K562 (cell line): ENCODE measurements around the gene CACNA2D2. TPM values are rescaled to one million over a fixed set of nuclear protein-coding genes. Genes with fewer than 3 reads are reported as not detected.

ENCODE experiments used
- ELF1 ChIP-seq: fragments of 200-800 bp; sonication (Bioruptor generic); IDR thresholded peaks from 2 replicates; pipeline ENCODE4 v1.6.1; 2016; ENCODE audit warnings: missing genetic modification characterization, missing compliant biosample characterization
- ERF ChIP-seq: fragments of 450-650 bp; formaldehyde crosslinking; IDR thresholded peaks from 2 replicates; pipeline ENCODE4 v1.4.0; 2020; ENCODE audit warnings: mild to moderate bottlenecking, mixed read lengths
- FOXJ2 ChIP-seq: fragments of 200-800 bp; sonication (Bioruptor generic); IDR thresholded peaks from 2 replicates; pipeline ENCODE4 v1.6.1; 2016; ENCODE audit warnings: missing genetic modification characterization, missing compliant biosample characterization
- GABPB2 ChIP-seq: fragments of 250-450 bp; sonication (Bioruptor Pico); conservative IDR thresholded peaks from 2 replicates; pipeline ENCODE4 v1.5.1; 2021; ENCODE audit warnings: mild to moderate bottlenecking
- GTF2E2 ChIP-seq: fragments of 200-800 bp; sonication (Bioruptor generic); IDR thresholded peaks from 2 replicates; pipeline ENCODE4 v1.6.1; 2016; ENCODE audit warnings: missing genetic modification characterization, missing compliant biosample characterization
- KLF10 ChIP-seq: fragments of 250-450 bp; sonication (Bioruptor Pico); IDR thresholded peaks from 2 replicates; pipeline ENCODE4 v1.6.1; 2021; ENCODE audit warnings: matching md5 sums
- MBD2 ChIP-seq: sonication (generic); IDR thresholded peaks from 2 replicates; pipeline ENCODE4 v1.6.1; 2016; ENCODE audit warnings: low read depth, borderline replicate concordance
- MTA3 ChIP-seq: fragments of 450-650 bp; formaldehyde crosslinking; IDR thresholded peaks from 2 replicates; pipeline ENCODE4 v1.6.1; 2017; ENCODE audit warnings: mild to moderate bottlenecking, borderline replicate concordance
- NUFIP1 ChIP-seq: fragments of 450-650 bp; IDR thresholded peaks from 2 replicates; pipeline ENCODE4 v1.6.1; 2018; ENCODE audit not compliant: partially characterized antibody
- PML ChIP-seq: IDR thresholded peaks from 2 replicates; pipeline ENCODE4 v1.6.1; 2012; ENCODE audit warnings: low read length, inconsistent platforms
- POLR2AphosphoS5 ChIP-seq: IDR thresholded peaks from 2 replicates; pipeline ENCODE4 v1.6.1; 2011; ENCODE audit warnings: mild to moderate bottlenecking, low read depth, low read length, moderate library complexity; ENCODE audit not compliant: control insufficient read depth, insufficient read depth
- SRSF1 ChIP-seq: fragments of 200-400 bp; formaldehyde crosslinking; IDR thresholded peaks from 2 replicates; pipeline ENCODE4 v1.6.1; 2017; ENCODE audit warnings: mild to moderate bottlenecking, low read depth, low read length, moderate library complexity
- U2AF1 ChIP-seq: fragments of 200-400 bp; formaldehyde crosslinking; optimal IDR thresholded peaks from 2 replicates; pipeline ENCODE3; 2017; ENCODE audit warnings: mild to moderate bottlenecking, low read depth, low read length, moderate library complexity
- ZNF124 ChIP-seq: sonication (generic); formaldehyde crosslinking; IDR thresholded peaks from 2 replicates; pipeline ENCODE4 v1.8.1; 2022; ENCODE audit warnings: missing genetic modification reagents
- ZNF584 ChIP-seq: fragments of 200-800 bp; sonication (Bioruptor generic); IDR thresholded peaks from 2 replicates; pipeline ENCODE4 v1.6.1; 2016; ENCODE audit warnings: low read depth, mild to moderate bottlenecking, missing genetic modification characterization, missing compliant biosample characterization
- polyA plus RNA-seq, 8 experiments: library from polyadenylated mRNA; depleted of rRNA in 4 of 8; stranded (reverse) in 5 of 8; unstranded in 3 of 8; fragments of >200 nt; fragmentation: Nextera tagmentation in 2 of 8; fragmentation: Illumina TruSeq in 1 of 8; extraction: Ambion mirVana in 2 of 8; extraction: Trizol in 1 of 8; gene quantifications; 2 replicates each; pipeline versions ENCODE4 v1.2.1 to v1.2.3, GENCODE V29; 2011 to 2014; ENCODE audit warnings: inconsistent platforms in 1 of 8, missing spikeins in 1 of 8
- total RNA-seq, 7 experiments: library from RNA; depleted of rRNA in 6 of 7; stranded (reverse); fragments of >200 nt in 6 of 7; fragmentation: Illumina TruSeq in 2 of 7; extraction: Trizol in 2 of 7; gene quantifications; 2 replicates each; pipeline versions ENCODE4 v1.2.1 to v1.2.3, GENCODE V29; 2011 to 2021; ENCODE audit warnings: low replicate concordance in 1 of 7
- TF ChIP-seq, protein P1 (sequence below): fragments of 250-450 bp; sonication (Bioruptor Pico); IDR thresholded peaks from 2 replicates; pipeline ENCODE4 v1.4.0; 2020; ENCODE audit warnings: mild to moderate bottlenecking, moderate library complexity
- TF ChIP-seq, protein P2 (sequence below): sonication (generic); formaldehyde crosslinking; IDR thresholded peaks from 2 replicates; pipeline ENCODE4 v1.8.1; 2022; ENCODE audit warnings: missing genetic modification reagents
- TF ChIP-seq, protein P3 (sequence below): sonication (generic); formaldehyde crosslinking; IDR thresholded peaks from 2 replicates; pipeline ENCODE4 v1.9.0; 2022; ENCODE audit warnings: mild to moderate bottlenecking, missing genetic modification reagents
- TF ChIP-seq, protein P4 (sequence below): sonication (generic); formaldehyde crosslinking; IDR thresholded peaks from 2 replicates; pipeline ENCODE4 v1.8.0; 2023; ENCODE audit warnings: mild to moderate bottlenecking, missing genetic modification reagents
- TF ChIP-seq, protein P5 (sequence below): fragments of 450-650 bp; IDR thresholded peaks from 2 replicates; pipeline ENCODE4 v1.6.1; 2016; ENCODE audit warnings: borderline replicate concordance
- TF ChIP-seq, protein P6 (sequence below): fragments of 250-450 bp; sonication (Bioruptor Pico); IDR thresholded peaks from 2 replicates; pipeline ENCODE4 v1.8.0; 2021; ENCODE audit warnings: borderline replicate concordance, mild to moderate bottlenecking, moderate library complexity; ENCODE audit not compliant: poor library complexity, severe bottlenecking

Gene CACNA2D2
- total and polyA plus RNA-seq, 9 of the 15 experiments (the other 6 are each of a cell fraction or from before 2014, with no cell fraction given): 0.11 to 0.58 (median 0.36) TPM; not detected in 2

DNA sequence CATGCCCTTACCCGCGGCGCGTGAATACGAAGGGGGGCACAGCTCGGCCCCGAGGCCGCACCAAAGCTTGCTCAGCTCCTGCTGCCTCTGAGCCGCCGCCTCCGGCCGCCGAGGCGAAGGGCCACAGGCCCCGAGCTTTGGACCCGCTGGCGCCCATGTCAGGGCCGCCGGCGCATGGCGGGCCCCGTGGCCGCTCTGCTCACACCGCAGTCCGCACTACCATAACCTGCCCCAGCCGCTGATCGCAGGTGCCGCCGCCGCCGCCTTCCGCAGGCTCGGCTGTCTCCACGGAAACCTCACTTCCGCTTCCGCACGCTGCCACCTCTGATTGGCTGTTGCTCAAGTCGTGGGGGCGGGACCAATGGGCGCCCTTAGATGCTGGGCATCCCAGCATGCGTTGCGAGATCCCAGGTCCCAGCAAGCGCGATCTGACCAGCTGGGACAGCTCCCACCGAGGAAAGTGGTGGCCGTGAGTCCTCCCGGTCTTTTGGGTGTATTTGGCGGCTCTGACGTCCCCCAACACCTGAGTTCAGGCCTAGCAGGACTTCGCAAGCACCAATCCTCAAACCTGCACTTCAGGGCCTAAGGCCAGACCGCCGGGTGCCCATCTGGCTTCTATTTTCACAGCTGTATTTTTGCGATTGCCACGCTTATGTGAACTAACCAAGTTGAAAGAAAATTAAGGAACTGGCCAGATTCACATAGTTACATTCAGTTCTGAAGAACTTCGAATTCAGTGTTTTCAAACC, 175.3 kb downstream of the CACNA2D2 start, which contains the start of gene TUSC2 (continued):
- TF ChIP-seq, protein P1, sequence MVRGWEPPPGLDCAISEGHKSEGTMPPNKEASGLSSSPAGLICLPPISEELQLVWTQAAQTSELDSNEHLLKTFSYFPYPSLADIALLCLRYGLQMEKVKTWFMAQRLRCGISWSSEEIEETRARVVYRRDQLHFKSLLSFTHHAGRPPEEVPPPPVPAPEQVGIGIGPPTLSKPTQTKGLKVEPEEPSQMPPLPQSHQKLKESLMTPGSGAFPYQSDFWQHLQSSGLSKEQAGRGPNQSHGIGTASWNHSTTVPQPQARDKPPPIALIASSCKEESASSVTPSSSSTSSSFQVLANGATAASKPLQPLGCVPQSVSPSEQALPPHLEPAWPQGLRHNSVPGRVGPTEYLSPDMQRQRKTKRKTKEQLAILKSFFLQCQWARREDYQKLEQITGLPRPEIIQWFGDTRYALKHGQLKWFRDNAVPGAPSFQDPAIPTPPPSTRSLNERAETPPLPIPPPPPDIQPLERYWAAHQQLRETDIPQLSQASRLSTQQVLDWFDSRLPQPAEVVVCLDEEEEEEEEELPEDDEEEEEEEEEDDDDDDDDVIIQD (CRISPR knock-in tag): no peak
- peak; percentile 69 for TF ChIP-seq ELF1 (tag)
- TF ChIP-seq, protein P2, sequence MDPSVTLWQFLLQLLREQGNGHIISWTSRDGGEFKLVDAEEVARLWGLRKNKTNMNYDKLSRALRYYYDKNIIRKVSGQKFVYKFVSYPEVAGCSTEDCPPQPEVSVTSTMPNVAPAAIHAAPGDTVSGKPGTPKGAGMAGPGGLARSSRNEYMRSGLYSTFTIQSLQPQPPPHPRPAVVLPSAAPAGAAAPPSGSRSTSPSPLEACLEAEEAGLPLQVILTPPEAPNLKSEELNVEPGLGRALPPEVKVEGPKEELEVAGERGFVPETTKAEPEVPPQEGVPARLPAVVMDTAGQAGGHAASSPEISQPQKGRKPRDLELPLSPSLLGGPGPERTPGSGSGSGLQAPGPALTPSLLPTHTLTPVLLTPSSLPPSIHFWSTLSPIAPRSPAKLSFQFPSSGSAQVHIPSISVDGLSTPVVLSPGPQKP (CRISPR knock-in tag): no peak
- no peak for TF ChIP-seq FOXJ2 (tag)
- peak; percentile 38; the same call in 1 of the 2 replicates for TF ChIP-seq POLR2AphosphoS5
- TF ChIP-seq, protein P3, sequence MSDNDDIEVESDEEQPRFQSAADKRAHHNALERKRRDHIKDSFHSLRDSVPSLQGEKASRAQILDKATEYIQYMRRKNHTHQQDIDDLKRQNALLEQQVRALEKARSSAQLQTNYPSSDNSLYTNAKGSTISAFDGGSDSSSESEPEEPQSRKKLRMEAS (CRISPR knock-in tag): peak; percentile 77
- TF ChIP-seq KLF10 (CRISPR knock-in tag): no peak
- TF ChIP-seq U2AF1: no peak
- TF ChIP-seq MBD2: peak; percentile 75; the same call in 1 of the 2 replicates
- TF ChIP-seq MTA3: peak; percentile 35; the same call in 1 of the 2 replicates
- TF ChIP-seq ERF (CRISPR knock-in tag): no peak
- TF ChIP-seq, protein P4, sequence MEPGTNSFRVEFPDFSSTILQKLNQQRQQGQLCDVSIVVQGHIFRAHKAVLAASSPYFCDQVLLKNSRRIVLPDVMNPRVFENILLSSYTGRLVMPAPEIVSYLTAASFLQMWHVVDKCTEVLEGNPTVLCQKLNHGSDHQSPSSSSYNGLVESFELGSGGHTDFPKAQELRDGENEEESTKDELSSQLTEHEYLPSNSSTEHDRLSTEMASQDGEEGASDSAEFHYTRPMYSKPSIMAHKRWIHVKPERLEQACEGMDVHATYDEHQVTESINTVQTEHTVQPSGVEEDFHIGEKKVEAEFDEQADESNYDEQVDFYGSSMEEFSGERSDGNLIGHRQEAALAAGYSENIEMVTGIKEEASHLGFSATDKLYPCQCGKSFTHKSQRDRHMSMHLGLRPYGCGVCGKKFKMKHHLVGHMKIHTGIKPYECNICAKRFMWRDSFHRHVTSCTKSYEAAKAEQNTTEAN: no peak
- no peak for TF ChIP-seq GTF2E2 (tag)
- TF ChIP-seq NUFIP1: no peak
- TF ChIP-seq GABPB2: no peak
- no peak for TF ChIP-seq PML
- no peak for TF ChIP-seq ZNF124
- TF ChIP-seq, protein P5, sequence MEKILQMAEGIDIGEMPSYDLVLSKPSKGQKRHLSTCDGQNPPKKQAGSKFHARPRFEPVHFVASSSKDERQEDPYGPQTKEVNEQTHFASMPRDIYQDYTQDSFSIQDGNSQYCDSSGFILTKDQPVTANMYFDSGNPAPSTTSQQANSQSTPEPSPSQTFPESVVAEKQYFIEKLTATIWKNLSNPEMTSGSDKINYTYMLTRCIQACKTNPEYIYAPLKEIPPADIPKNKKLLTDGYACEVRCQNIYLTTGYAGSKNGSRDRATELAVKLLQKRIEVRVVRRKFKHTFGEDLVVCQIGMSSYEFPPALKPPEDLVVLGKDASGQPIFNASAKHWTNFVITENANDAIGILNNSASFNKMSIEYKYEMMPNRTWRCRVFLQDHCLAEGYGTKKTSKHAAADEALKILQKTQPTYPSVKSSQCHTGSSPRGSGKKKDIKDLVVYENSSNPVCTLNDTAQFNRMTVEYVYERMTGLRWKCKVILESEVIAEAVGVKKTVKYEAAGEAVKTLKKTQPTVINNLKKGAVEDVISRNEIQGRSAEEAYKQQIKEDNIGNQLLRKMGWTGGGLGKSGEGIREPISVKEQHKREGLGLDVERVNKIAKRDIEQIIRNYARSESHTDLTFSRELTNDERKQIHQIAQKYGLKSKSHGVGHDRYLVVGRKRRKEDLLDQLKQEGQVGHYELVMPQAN: peak; percentile 70
- no peak for TF ChIP-seq ZNF584 (CRISPR knock-in tag)
- 0 out of 2 replicates have a peak, but pooled peaks have one; percentile 36 for TF ChIP-seq SRSF1
- TF ChIP-seq, protein P6, sequence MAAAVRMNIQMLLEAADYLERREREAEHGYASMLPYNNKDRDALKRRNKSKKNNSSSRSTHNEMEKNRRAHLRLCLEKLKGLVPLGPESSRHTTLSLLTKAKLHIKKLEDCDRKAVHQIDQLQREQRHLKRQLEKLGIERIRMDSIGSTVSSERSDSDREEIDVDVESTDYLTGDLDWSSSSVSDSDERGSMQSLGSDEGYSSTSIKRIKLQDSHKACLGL (CRISPR knock-in tag): no peak
